ENCODE results near the gene LSM5. TPM values are rescaled to one million over a fixed set of nuclear protein-coding genes. Genes with fewer than 3 reads are reported as not detected.

Gene LSM5
- total RNA-seq, 1 experiment from 2014 or later: 81.0 TPM

- RAD21 ChIA-PET (ENCODE audit: low non-redundant PET in 1 of 2, low total read pairs in 2 of 2, uncharacterized antibody in 2 of 2, unreplicated experiment in 2 of 2): no interaction called here
These were observed 8.3 kb downstream of the LSM5 start for GRCh38 chr7:32481921-32482320.

More at GRCh38 chr7:32481921-32482320, 8.3 kb downstream of the LSM5 start:
- ChIA-PET POLR2A (no interaction called here), CTCF (no interaction called here)
- intact Hi-C loops (cut with micrococcal nuclease): no loop called here
- peaks cover 10 to 13% of the 10 kb centered on the region in 2 experiments for H3K36me3 ChIP-seq (ENCODE audit: control insufficient read depth in 1 of 2, insufficient read depth in 2 of 2, low read length in 2 of 2)
- no peak overlapping the region for H3K4me2 ChIP-seq (ENCODE audit: low read length)
- H3K9me2 ChIP-seq (ENCODE audit: insufficient read depth): no peaks in the 10 kb centered on the region
- H3K9ac ChIP-seq (ENCODE audit: low read length): no peak overlapping the region
- H3K9me3 ChIP-seq (ENCODE audit: control insufficient read depth in 1 of 2, insufficient read depth in 1 of 2, low read depth in 1 of 2, low read length in 2 of 2): no peaks in the 10 kb centered on the region
- no peaks in the 10 kb centered on the region for H4K20me1 ChIP-seq (ENCODE audit: insufficient read depth)
- H3K4me1 ChIP-seq (ENCODE audit: control insufficient read depth in 1 of 2, insufficient read depth in 2 of 2, low read length in 2 of 2): no peaks in the 10 kb centered on the region
- H3K27ac ChIP-seq (ENCODE audit: low read depth, low read length): no peak overlapping the region
- no peak overlapping the region for H2AFZ ChIP-seq (ENCODE audit: low read depth, low read length, poor library complexity, severe bottlenecking)
- no peak for TF ChIP-seq CEBPB (IDR thresholded peaks at IDR 0.05; ENCODE audit: low read depth)
- TF ChIP-seq, protein P1, sequence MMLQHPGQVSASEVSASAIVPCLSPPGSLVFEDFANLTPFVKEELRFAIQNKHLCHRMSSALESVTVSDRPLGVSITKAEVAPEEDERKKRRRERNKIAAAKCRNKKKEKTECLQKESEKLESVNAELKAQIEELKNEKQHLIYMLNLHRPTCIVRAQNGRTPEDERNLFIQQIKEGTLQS (IDR thresholded peaks at IDR 0.05): no peak
- no peak for TF ChIP-seq EGR1 (IDR thresholded peaks at IDR 0.05; ENCODE audit: low read depth)
- no peak for TF ChIP-seq SIN3A (IDR thresholded peaks at IDR 0.05; ENCODE audit: low read depth)
- no peak for TF ChIP-seq ZNF274 (IDR thresholded peaks at IDR 0.05; ENCODE audit: low read depth, low read length)
- TF ChIP-seq, protein P2, sequence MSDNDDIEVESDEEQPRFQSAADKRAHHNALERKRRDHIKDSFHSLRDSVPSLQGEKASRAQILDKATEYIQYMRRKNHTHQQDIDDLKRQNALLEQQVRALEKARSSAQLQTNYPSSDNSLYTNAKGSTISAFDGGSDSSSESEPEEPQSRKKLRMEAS (IDR thresholded peaks at IDR 0.05): no peak
- no peak for TF ChIP-seq ZFX (IDR thresholded peaks at IDR 0.05)
- TF ChIP-seq SP1 (IDR thresholded peaks at IDR 0.05; ENCODE audit: low read depth): no peak
- TF ChIP-seq TCF7L2 (IDR thresholded peaks at IDR 0.05; ENCODE audit: borderline replicate concordance, extremely low read depth, insufficient read depth, insufficient read length): no peak
- no peak for TF ChIP-seq SRF (IDR thresholded peaks at IDR 0.05; ENCODE audit: low read depth)
- no peak for TF ChIP-seq ZBTB33 (IDR thresholded peaks at IDR 0.05; ENCODE audit: extremely low read depth, insufficient replicate concordance, low read length)
- TF ChIP-seq CBX3 (IDR thresholded peaks at IDR 0.05; ENCODE audit: low read depth): no peak
- TF ChIP-seq POLR2A (IDR thresholded peaks at IDR 0.05; ENCODE audit: borderline replicate concordance, extremely low read depth, insufficient read depth, insufficient read length): no peak
- no peak for TF ChIP-seq EZH2phosphoT487 (IDR thresholded peaks at IDR 0.05; ENCODE audit: borderline replicate concordance)
- no peak for TF ChIP-seq ELF1 (IDR thresholded peaks at IDR 0.05; ENCODE audit: borderline replicate concordance, low read depth)
- no peak for TF ChIP-seq POLR2AphosphoS5 (IDR thresholded peaks at IDR 0.05; ENCODE audit: low read depth, low read length)
- H3K4me3 ChIP-seq (replicated peaks in 1 of 2; ENCODE audit: low read depth in 1 of 2, low read length in 2 of 2): no peak overlapping the region
- no TSS peak for BruUV-seq (replicated peaks)
- no peaks in the 10 kb centered on the region for H3K27me3 ChIP-seq (ENCODE audit: insufficient read depth, low read length)
- DNase-seq (ENCODE audit: low read depth, low spot score) (no peak), ATAC-seq (no peak)
- no peaks in the 10 kb centered on the region for H3K79me2 ChIP-seq (ENCODE audit: insufficient read depth, low read length)

Data from HCT116 (cell line).